Large intestine (tissue), 3 donors: ENCODE data around the gene AK6. TPM values are rescaled to one million over a fixed set of nuclear protein-coding genes. Genes with fewer than 3 reads are reported as not detected.
"Not testable (repeated sequence)": the region's sequence is repeated elsewhere in the genome, so short reads cannot be mapped to it uniquely, and the experiment has no call there.

ENCODE experiments used
- DNase-seq, 2 donors: peaks; one replicate each; pipeline versions ENCODE4 v3.0.0 to v3.0.0-alpha.2; 2013
- H3K27ac ChIP-seq: one replicate; pipeline ENCODE4 v1.5.1; 2013; ENCODE audit warnings: low read length
- H3K27me3 ChIP-seq: 2 replicates; pipeline ENCODE4 v1.6.1; 2013; ENCODE audit warnings: low read length; ENCODE audit not compliant: control insufficient read depth, insufficient read depth
- H3K36me3 ChIP-seq: 2 replicates; pipeline ENCODE4 v1.6.1; 2013; ENCODE audit warnings: low read length; ENCODE audit not compliant: control insufficient read depth, insufficient read depth
- H3K4me1 ChIP-seq: one replicate; pipeline ENCODE4 v1.6.1; 2013; ENCODE audit warnings: low read length; ENCODE audit not compliant: control insufficient read depth, insufficient read depth
- H3K4me3 ChIP-seq: one replicate; pipeline ENCODE4 v1.5.1; 2013; ENCODE audit warnings: low read length
- H3K9me3 ChIP-seq: one replicate; pipeline ENCODE4 v1.6.1; 2013; ENCODE audit warnings: mild to moderate bottlenecking, low read depth, low read length, moderate library complexity; ENCODE audit not compliant: control insufficient read depth
- WGBS: methylation state at CpG from one replicate; pipeline ENCODE4 v1.1.5; 2013; ENCODE audit warnings: low lambda C conversion rate; ENCODE audit not compliant: insufficient coverage; 5-methylcytosine and 5-hydroxymethylcytosine counted together
- polyA plus RNA-seq: library from polyadenylated mRNA; unstranded; fragments of 120-200 nt; gene quantifications from one replicate; pipeline ENCODE4 v1.2.1, GENCODE V29; 2013

Gene AK6
- polyA plus RNA-seq, 1 donor, result 68.0 TPM

GRCh38 chr5:69343083-69343482, 26.2 kb downstream of the AK6 start:
- WGBS, result no CpG with 5 or more reads among the region's 1 CpG

GRCh38 chr5:69341520-69342161, 27.7 kb downstream of the AK6 start:
- peaks cover under 1% of the 10 kb centered on the region for H3K4me1 ChIP-seq
- no peak overlapping the region for H3K4me3 ChIP-seq
- no peaks in the 10 kb centered on the region for H3K36me3 ChIP-seq
- DNase-seq, result no peak
- no peaks in the 10 kb centered on the region for H3K27me3 ChIP-seq
- H3K9me3 ChIP-seq, result no peaks in the 10 kb centered on the region
- no CpG with 5 or more reads among the region's 4 CpGs for WGBS
- H3K27ac ChIP-seq, result no peak overlapping the region

More at GRCh38 chr5:69343083-69343482, 26.2 kb downstream of the AK6 start:
- Histone ChIP-seq H3K27me3 (no peaks in the 10 kb centered on the region), H3K9me3 (no peaks in the 10 kb centered on the region), H3K36me3 (no peaks in the 10 kb centered on the region), H3K27ac (no peak overlapping the region), H3K4me3 (no peak overlapping the region), H3K4me1 (no peaks in the 10 kb centered on the region)
- DNase-seq, result no peak

GRCh38 chr5:69335341-69335935, 33.9 kb downstream of the AK6 start:
- H3K27ac ChIP-seq, result peak overlapping the region; percentile 90
- WGBS, result 20% methylated on average over 1 of the region's 7 CpGs
- peaks cover 8% of the 10 kb centered on the region for H3K9me3 ChIP-seq

GRCh38 chr5:69334793-69335268, 34.5 kb downstream of the AK6 start:
- Histone ChIP-seq H3K4me3 (no peak overlapping the region), H3K27me3 (no peaks in the 10 kb centered on the region), H3K4me1 (peaks cover 25% of the 10 kb centered on the region), H3K9me3 (peaks cover 8% of the 10 kb centered on the region), H3K27ac (peak overlapping the region; percentile 70), H3K36me3 (no peaks in the 10 kb centered on the region)
- DNase-seq, result peak; percentile 63 to 68
- no CpG with 5 or more reads among the region's 18 CpGs for WGBS

More at GRCh38 chr5:69335341-69335935, 33.9 kb downstream of the AK6 start:
- H3K36me3 ChIP-seq, result no peaks in the 10 kb centered on the region
- peak; percentile 95 to 97 for DNase-seq
- H3K27me3 ChIP-seq, result no peaks in the 10 kb centered on the region
- no peak overlapping the region for H3K4me3 ChIP-seq
- peaks cover 25% of the 10 kb centered on the region for H3K4me1 ChIP-seq

GRCh38 chr5:69333668-69334315, 35.5 kb downstream of the AK6 start:
- not testable (repeated sequence) for DNase-seq, H3K27me3 ChIP-seq, H3K9me3 ChIP-seq, H3K4me3 ChIP-seq, H3K36me3 ChIP-seq, H3K27ac ChIP-seq
- H3K4me1 ChIP-seq, result peaks cover 25% of the 10 kb centered on the region
- WGBS, result no CpG with 5 or more reads among the region's 25 CpGs

- H3K4me1 ChIP-seq, result peaks cover 29% of the 10 kb centered on the region
- peak; percentile 51 to 82 for DNase-seq
- peak overlapping the region; percentile 97 for H3K27ac ChIP-seq
- no peaks in the 10 kb centered on the region for H3K36me3 ChIP-seq
- no peaks in the 10 kb centered on the region for H3K27me3 ChIP-seq
- peaks cover 8% of the 10 kb centered on the region for H3K9me3 ChIP-seq
- WGBS, result 25% methylated on average over 8 of the region's 11 CpGs
- peak overlapping the region; percentile 80 for H3K4me3 ChIP-seq
These were observed 37.5 kb downstream of the AK6 start for GRCh38 chr5:69331528-69332445.

- Histone ChIP-seq H3K36me3 (no peaks in the 10 kb centered on the region), H3K27ac (no peak overlapping the region), H3K9me3 (peaks cover 8% of the 10 kb centered on the region), H3K4me3 (no peak overlapping the region), H3K4me1 (peaks cover 18% of the 10 kb centered on the region), H3K27me3 (no peaks in the 10 kb centered on the region)
- DNase-seq, result no peak
- WGBS, result no CpG with 5 or more reads among the region's 9 CpGs
These were observed 39.3 kb downstream of the AK6 start for GRCh38 chr5:69329905-69330489.

- Histone ChIP-seq H3K4me3 (no peak overlapping the region), H3K27ac (peak overlapping the region; percentile 4), H3K9me3 (no peaks in the 10 kb centered on the region), H3K4me1 (peaks cover 12% of the 10 kb centered on the region), H3K27me3 (no peaks in the 10 kb centered on the region), H3K36me3 (no peaks in the 10 kb centered on the region)
- DNase-seq, result peak; percentile 12 to 46
- WGBS, result 78% methylated on average over 1 of the region's 1 CpG
These were observed 43.0 kb downstream of the AK6 start for GRCh38 chr5:69326365-69326764.

- no peaks in the 10 kb centered on the region for H3K27me3 ChIP-seq
- H3K27ac ChIP-seq, result no peak overlapping the region
- peaks cover 11% of the 10 kb centered on the region for H3K36me3 ChIP-seq
- H3K4me3 ChIP-seq, result no peak overlapping the region
- no peaks in the 10 kb centered on the region for H3K4me1 ChIP-seq
- DNase-seq, result no peak
- no peaks in the 10 kb centered on the region for H3K9me3 ChIP-seq
- 82% methylated on average over 2 of the region's 4 CpGs for WGBS
These were observed 51.9 kb downstream of the AK6 start for GRCh38 chr5:69317391-69317790.
